Stimulated activated CD4-positive, alpha-beta T cell treated with anti-CD3 and anti-CD28 coated beads, Interleukin-12 subunit alpha, Interleukin-12 subunit beta, amount 100 ng/mL, for 4 hours (primary cell): ENCODE measurements around the gene C1RL.

Experiments used
- DNase-seq: peaks from one replicate; pipeline ENCODE4 v3.0.0-alpha.2; 2020

C1RL gene

GRCh38 chr12:7108796-7109571, at the start of gene C1RL:
TSS of gene C1RL (minus strand) at chr12:7109214. CDS start at chr12:7109180, 34 bp downstream.
- DNase-seq = peak; percentile 86

GRCh38 chr12:7157391-7157790, 48.4 kb upstream of the C1RL start:
- DNase-seq = no peak

GRCh38 chr12:7156259-7157197, 47.5 kb upstream of the C1RL start:
- DNase-seq = no peak

GRCh38 chr12:7155471-7156034, 46.5 kb upstream of the C1RL start:
- DNase-seq = no peak

GRCh38 chr12:7154901-7155470, 46.0 kb upstream of the C1RL start:
- DNase-seq = no peak

- no peak for DNase-seq
These were observed 45.0 kb upstream of the C1RL start for GRCh38 chr12:7154042-7154441.

GRCh38 chr12:7152818-7153217, 43.8 kb upstream of the C1RL start:
- no peak for DNase-seq

GRCh38 chr12:7151532-7151931, 42.5 kb upstream of the C1RL start:
- no peak for DNase-seq

- no peak for DNase-seq
These were observed 41.8 kb upstream of the C1RL start for GRCh38 chr12:7150841-7151240.

GRCh38 chr12:7150356-7150755, 41.3 kb upstream of the C1RL start:
- DNase-seq = no peak

- no peak for DNase-seq
These were observed 37.9 kb upstream of the C1RL start for GRCh38 chr12:7146906-7147305.

GRCh38 chr12:7146228-7146627, 37.2 kb upstream of the C1RL start:
- no peak for DNase-seq

GRCh38 chr12:7145671-7146070, 36.7 kb upstream of the C1RL start:
- no peak for DNase-seq

- no peak for DNase-seq
These were observed 35.6 kb upstream of the C1RL start for GRCh38 chr12:7144414-7145120.

GRCh38 chr12:7143564-7143963, 34.5 kb upstream of the C1RL start:
- DNase-seq = no peak

GRCh38 chr12:7142809-7143465, 33.9 kb upstream of the C1RL start:
- no peak for DNase-seq

- DNase-seq = peak; percentile 50
These were observed 33.1 kb upstream of the C1RL start for GRCh38 chr12:7142056-7142644.

- no peak for DNase-seq
These were observed 32.5 kb upstream of the C1RL start for GRCh38 chr12:7141351-7142005.

- no peak for DNase-seq
These were observed 30.2 kb upstream of the C1RL start for GRCh38 chr12:7139200-7139599.

- no peak for DNase-seq
These were observed 28.9 kb upstream of the C1RL start for GRCh38 chr12:7137908-7138307.

- no peak for DNase-seq
These were observed 27.7 kb upstream of the C1RL start for GRCh38 chr12:7136676-7137075.
